GM21423 (cell line): Measurements from ENCODE around the gene RPS3A.
A peak's percentile ranks its signal among the peaks of the same experiment; 100 is the strongest.
"Not testable (repeated sequence)": the region's sequence is repeated elsewhere in the genome, so short reads cannot be mapped to it uniquely, and the experiment has no call there.

Experiments
- ATAC-seq: cut with Tn5 transposase; IDR thresholded peaks from one replicate; pipeline ENCODE4 v1.9.1; 2021; ENCODE audit warnings: mild to moderate bottlenecking, moderate library complexity; ENCODE audit not compliant: unreplicated experiment

Gene RPS3A

DNA sequence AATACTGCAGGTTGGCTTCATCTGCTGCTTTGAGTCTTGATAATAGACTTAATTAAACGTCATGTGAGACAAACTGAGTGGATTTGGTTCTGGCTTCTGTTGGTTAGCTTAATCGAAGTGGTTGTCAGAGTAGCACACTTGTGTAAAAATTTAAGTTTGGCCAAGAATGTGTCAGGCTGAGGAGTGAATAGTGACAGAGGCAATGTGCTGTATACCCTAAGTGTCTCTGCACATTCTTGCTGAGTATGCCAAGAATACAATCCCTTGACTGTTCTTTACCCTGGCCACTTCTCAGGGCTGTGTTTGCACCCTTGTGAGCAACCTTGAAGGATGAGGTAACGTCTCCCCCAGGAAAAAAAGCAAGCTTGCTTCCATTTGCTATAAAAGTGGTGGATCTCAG, 14.9 kb downstream of the RPS3A start:
- no peak for ATAC-seq

DNA sequence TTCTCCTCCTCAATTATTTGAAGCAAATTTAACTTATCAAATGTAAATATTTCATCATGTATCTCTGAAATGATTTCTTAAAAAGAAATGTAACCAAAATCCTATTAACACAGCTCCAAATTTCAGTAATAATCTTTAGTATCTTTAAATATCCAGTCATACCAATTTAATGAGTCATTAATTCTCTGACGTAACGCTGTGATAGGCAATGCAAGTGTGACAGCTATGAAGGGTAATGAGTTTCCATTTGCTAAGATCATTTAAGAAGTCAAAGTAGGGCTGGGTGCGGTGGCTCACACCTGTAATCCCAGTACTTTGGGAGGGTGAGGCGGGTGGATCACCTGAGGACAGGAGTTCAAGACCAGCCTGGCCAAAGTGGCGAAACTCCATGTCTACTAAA, 15.6 kb downstream of the RPS3A start:
- ATAC-seq: no peak

DNA sequence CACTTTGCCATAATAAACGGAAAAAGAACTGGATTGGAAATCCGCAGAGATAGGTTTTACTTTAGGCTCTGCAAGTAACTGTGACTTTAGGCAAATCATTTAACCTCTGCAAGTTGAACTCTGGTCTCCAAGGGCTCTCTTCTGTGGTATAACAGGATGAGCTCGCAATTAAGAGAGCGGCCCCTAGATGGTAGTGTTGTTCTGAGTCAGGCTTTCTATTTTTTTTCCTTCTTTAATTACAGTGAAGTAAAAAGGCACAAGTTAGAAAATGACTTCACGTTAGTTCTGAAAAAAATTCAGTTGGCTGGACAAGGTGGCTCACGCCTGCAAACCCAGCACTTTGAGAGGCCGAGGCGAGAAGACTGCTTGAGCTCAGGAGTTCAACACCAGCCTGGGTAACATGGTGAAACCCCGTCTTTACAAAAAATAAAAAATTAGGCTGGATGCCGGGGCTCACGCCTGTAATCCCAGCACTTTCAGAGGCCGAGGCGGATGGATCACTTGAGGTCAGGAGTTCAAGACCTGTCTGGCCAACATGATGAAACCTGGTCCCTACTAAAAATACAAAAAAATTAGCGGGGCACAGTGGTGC, 18.0 kb downstream of the RPS3A start:
- ATAC-seq: peak; percentile 87

DNA sequence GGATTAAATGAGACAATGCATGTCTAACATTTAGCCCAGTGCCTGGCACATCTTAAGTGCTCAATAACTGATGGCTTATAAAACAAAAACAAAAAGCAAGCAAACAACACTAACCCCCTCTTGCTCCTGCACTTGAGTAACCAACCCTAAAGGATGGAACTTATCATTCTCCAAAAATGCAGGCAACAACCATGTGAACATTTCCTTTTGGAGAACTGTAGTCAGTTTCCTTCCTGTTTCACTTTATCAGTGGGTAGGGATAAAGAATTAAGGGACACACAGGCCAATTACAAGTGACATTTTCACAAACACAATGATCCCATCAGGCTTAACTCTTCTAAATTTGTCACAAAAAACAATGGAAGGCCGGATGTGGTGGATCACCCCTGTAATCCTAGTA, 30.4 kb downstream of the RPS3A start:
- no peak for ATAC-seq

DNA sequence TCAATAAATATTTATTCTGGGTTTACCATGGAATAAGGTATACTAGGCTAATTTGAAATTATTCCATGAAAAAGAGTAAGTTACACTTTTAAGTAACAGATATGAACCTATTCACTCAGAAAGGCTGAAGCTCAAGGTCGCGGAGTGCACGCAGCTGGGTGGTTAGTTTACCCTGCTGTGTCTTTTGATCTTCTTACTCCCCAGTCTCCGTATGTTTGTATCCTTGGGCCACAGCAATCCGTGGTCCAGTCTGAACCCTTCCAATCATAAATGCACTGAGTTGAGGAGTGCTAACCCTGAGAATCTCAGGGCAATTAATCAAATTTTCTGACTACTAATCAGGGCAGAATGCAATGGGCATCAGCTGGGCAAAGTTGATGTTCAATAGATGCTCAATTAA, 33.9 kb downstream of the RPS3A start:
- no peak for ATAC-seq

DNA sequence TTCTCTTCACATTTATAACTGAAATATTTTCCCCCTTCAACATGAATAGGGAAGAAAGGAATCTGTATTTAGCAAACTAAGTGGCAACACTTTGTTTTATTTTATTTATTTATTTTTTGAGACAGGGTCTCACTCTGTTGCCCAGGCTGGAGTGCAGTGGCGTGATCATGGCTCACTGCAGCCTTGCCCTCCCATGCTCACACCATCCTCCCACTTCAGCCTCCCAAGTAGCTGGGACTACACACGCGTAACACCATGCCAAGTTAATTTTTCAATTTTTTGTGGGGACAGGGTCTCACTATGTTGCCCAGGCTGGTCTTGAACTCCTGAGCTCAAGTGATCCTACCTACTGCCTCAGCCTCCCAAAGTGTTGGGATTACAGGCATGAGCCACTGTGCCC, 36.6 kb downstream of the RPS3A start:
- not testable (repeated sequence) for ATAC-seq

DNA sequence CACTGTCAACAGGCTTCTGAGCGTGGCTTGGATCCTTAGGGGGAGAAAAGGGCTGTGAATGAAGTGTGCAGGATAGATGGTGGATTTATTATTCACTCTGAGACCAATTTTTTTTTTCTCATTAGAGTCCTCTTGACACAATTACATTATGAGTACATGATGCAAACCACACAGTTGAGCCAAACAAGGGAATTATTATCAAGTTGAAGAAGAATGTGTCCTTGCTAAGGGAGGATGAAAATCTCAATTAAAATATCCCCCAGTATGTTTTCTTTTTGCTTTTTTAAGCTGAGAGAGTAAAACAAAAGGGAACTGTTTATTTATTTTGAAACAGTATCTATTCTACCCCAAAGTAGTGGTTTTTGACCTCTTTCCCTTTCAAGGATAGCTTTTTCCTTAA, 40.4 kb downstream of the RPS3A start:
- no peak for ATAC-seq

DNA sequence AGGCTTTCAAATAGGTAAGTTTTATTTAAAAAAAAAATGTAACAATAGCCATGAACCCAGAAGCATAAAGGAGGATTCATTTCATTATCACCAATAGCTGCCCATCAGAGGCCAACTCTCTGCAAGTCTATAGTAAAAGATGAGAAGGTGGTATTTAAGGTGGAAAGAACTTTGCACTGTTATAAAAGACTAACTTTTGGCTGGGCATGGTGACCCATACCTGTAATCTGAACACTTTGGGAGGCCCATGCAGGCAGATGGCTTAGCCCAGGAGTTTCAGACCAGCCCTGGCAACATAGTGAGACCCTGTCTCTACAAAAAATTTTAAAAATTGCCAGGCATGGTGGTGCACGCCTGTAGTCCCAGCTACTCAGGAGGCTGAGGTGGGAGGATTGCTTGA, 43.3 kb downstream of the RPS3A start:
- ATAC-seq: no peak

DNA sequence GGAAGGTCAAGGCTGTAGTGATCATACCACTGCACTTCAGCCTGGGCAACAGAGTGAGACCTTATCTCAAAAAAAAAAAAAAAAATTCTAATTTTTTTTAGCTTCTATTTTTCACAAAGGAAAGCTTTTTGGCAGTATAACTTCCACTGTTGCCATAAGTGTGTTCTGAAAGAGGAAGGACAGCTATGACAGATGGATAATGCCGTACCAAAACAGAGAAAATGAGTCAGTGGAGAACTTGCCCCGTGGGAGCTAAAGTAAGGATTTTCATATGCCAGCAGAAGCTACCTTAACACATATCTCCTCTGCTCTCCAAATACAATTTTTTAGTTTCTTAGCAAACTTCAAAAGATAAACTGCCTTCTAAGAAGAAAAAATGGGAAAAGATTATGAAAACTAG, 43.7 kb downstream of the RPS3A start:
- no peak for ATAC-seq

DNA sequence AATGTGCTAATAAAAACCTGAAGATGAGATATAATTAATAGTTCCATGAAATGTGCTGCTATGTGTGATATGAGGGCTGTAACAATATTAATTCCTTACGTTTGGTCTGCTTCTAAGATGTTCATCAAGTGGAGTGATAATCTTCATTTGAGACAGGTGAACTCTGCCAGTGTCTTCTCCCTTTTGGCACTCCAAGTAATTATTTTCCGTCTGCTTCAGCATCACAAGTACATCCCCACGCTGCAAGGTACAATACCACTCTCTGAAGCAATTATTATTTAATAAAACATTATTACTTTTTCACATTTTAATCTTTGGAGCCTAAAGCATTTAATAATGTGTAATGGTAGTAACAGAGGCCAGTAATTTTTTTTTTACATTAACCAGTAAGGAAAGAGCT, 44.4 kb downstream of the RPS3A start:
- ATAC-seq: no peak

DNA sequence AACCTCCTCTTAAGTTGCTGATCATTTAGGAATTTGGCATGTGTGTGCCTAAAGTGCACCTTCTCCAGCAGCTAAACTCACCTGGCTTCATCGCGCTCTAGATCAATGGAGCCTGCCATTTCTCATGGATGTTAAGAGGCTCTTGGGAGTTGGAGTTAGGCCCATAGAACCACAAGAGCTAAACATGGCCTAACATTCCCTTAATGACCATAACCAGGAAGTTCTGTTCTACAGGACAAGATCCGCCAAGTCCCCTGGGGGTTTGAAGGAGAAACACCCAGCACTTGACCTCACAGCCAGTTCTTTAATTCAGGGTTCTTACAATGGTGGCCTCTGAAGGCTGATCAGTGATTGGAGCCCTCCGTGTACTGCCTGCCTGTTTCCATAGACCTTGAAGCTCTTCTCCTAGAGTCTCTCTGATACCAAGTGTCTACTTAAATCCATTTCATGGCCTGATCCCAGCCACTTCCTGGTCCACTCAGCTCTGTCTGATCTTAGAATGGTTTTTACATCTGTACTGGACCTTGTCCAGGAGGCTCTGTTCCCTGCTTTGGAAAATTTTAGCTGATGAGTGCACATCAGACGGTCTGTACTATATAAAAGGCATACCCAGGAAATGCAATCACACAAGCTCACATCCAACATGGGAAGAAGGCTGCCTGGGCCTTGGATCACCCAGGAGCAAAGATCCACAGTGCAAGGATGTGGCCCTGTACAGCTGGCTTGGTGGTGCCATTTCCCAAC, 45.1 kb downstream of the RPS3A start:
- no peak for ATAC-seq

DNA sequence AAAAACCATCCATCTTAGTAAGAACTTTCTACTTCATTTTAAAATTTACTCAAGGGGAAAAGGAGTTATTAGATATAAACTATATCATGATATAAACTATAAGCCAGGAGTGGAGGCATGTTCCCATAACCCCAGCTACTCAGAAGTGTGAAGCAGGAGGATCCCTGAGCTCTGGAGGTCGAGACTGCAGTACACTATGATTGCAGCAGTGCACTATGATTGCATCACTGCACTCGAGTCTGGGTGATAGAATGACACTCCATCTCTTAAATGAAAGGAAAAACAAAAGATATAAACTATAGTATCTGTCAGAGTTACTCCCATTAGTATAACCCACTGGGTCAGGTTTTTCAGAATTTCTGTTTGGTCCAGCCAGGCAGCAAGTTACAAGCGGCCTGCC, 47.6 kb downstream of the RPS3A start:
- ATAC-seq: no peak

DNA sequence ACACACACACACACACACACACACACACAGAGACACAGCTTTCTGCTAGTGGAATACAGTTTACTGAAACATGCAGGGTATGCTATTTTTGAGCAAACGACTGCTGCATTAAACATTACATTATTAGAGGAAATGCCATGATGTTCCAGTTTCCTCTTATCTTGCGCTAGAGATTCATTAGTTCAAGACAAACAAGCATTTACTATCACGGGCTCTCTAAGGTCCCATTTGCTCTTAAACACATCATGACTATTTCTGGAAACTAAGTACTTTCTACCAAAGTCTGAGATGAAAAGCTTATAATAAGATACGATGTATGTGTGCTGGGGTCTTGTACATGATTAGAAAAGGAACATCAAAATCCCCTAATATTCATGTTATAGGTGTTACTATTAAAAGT, 48.8 kb downstream of the RPS3A start:
- ATAC-seq: no peak

DNA sequence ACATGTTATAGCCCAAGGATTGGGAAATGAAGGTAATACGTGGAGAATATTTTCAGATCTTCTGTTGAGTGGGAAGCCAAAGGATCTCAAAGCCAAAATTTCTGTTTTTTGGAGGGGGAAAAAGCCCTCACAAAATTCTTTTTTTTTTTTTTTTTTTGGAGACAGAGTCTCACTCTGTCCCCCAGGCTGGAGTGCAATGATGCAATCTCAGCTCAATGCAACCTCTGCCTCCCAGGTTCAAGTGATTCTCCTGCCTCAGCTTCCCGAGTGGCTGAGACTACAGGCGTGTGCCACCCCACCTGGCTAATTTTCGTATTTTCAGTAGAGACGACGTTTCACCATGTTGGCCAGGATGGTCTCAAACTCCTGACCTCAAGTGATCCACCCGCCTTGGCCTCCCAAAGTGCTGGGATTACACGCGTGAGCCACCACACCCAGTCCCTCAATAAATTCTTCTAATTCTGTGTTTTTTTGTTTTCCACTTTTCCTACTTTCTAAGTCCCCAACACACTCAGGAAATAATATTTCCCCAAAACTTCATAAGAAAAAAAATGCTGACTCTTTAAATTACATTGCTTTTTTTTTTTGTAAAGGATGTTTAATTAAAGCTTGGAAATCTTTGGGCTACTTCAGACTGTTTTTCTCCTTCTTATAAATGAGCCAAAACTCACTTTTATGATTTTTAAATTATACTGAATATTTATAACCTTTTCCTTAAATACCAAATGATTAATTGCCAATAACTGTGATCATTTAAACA, 51.6 kb downstream of the RPS3A start:
- no peak for ATAC-seq

DNA sequence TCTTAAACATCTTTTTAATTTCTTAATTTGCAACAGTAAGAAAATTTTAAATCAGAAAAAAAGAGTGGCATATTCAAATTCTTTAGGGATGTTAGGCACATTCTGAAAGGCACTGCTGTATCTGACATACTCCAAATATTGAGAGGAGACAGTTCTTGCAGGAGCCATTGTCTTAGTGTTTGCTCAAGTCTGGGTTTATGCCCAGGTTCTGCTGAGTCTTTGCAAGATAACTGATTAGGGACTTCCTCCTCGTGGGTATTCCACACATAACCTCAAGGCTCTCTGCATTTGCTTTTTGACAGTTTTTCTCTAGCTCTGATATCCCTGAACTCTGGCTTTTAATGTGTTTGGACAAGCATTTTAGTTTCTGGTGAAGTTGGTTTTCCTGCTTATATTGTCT, 52.6 kb downstream of the RPS3A start:
- ATAC-seq: no peak

DNA sequence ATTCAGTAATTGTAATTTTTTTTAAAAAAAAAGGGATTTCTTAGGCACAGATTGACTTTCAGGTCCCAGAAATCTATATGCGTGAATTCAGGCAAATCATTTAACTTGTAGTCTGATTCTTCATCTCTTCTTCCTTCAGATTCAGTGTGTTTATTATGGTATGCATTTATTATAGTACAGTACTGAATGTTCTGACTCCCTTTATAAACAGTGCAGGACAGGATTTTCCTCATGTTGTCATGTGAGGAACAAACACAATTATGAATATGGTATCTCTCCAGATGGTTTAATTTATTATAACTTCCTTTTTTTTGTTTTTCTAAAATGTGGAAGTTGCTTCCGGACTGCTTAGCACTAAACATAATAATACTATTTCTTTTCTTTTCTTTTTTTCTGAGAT, 54.2 kb downstream of the RPS3A start:
- ATAC-seq: no peak
